ENCODE measurements around the gene SPECC1. TPM values are rescaled to one million over a fixed set of nuclear protein-coding genes. Genes with fewer than 3 reads are reported as not detected.

SPECC1 gene
- total and polyA plus RNA-seq, 2 of the 13 experiments (the other 11 are each of a cell fraction or from before 2014, with no cell fraction given): 2.3 to 6.9 TPM

DNA sequence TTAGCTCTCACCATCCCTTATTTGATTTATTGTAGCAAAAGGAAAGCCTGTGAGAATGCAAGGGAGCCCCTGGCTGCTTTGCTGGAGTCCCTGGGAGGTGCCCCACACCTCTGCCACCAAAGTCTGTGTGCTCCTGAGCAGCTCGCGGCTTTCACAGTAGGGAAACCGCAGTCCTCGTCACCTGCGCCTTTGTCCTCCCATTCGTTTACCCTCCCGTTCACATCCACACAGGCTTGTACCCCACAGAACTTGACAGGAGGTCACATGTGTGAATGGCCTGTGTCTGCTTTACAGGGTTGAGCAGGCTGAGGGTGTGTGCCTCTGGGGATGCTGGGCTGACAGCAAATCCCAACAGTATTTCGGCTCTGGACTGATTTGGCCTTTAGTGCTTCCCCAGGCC lies 305.7 kb downstream of the SPECC1 start:
- FAIRE-seq (no peak), ATAC-seq (no peak), DNase-seq (ENCODE audit: low spot score) (no peak)
- WGBS (ENCODE audit: low lambda C conversion rate): 90% methylated on average over 8 of the region's 8 CpGs
- Histone ChIP-seq H3K27ac (ENCODE audit: extremely low read length, insufficient read depth, low read length) (no peak overlapping the region), H4K20me1 (ENCODE audit: insufficient read depth, low read length) (no peaks in the 10 kb centered on the region), H3K4me3 (replicated peaks in 1 of 3; ENCODE audit: insufficient read depth in 1 of 3, low read depth in 2 of 3, low read length in 3 of 3) (no peak overlapping the region), H3K36me3 (replicated peaks in 1 of 2; ENCODE audit: control insufficient read depth in 1 of 2, insufficient read depth in 2 of 2, low read length in 2 of 2) (no peaks in the 10 kb centered on the region), H2AFZ (ENCODE audit: low read length) (no peak overlapping the region), H3K79me2 (ENCODE audit: insufficient read depth, low read length) (no peaks in the 10 kb centered on the region), H3K9me3 (ENCODE audit: low read length) (no peaks in the 10 kb centered on the region), H3K4me1 (ENCODE audit: insufficient read depth, low read length) (no peaks in the 10 kb centered on the region), H3K27me3 (ENCODE audit: control insufficient read depth in 1 of 2, insufficient read depth in 2 of 2, low read length in 2 of 2) (no peaks in the 10 kb centered on the region), H3K9ac (ENCODE audit: insufficient read depth, low read depth, low read length) (no peak overlapping the region), H3K4me2 (ENCODE audit: low read depth, low read length) (no peak overlapping the region)
- no peak for TF ChIP-seq ZFYVE20 (CRISPR knock-in tag; IDR thresholded peaks at IDR 0.05; ENCODE audit: borderline replicate concordance, low read depth)
- in situ Hi-C loops (cut with HindIII; ENCODE audit: extremely low pct_ligation_motif_present, low pct_unique_long_range_greater_than_20kb) (loop anchor here (10.0 to 25.0 kb wide), 3 partner anchors 90 to 328 kb away; partner anchors contain the start of gene AKAP10), intact Hi-C loops (cut with micrococcal nuclease; ENCODE audit: unreplicated experiment) (no loop called here)
- ChIA-PET CTCF (ENCODE audit: low intra/inter-chr PET ratio, low total read pairs) (no interaction called here), POLR2A (no interaction called here)
- BruUV-seq (replicated peaks): no TSS peak

DNA sequence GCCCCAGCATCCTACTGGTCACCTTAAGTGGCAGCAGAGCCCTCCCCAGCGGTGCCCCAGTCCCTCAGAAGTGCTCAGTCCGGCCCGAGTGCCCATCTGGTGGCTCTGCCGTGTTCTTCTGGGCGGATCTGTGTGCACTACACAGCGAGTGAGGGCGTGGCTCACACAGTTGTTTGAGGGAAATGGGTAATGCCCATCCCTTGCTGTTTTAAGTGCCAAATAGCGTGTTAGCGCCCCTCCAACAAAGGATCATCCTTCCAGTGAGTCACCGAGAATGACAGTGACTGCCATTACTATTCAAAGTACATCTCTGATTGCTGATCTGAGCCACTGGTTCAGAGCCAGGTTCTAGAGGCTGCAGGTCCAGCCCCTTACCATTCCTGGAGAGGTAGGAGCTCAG lies 306.2 kb downstream of the SPECC1 start:
- BruUV-seq (replicated peaks): no TSS peak
- no peaks in the 10 kb centered on the region for H3K79me2 ChIP-seq (ENCODE audit: insufficient read depth, low read length)
- in situ Hi-C loops (cut with HindIII; ENCODE audit: extremely low pct_ligation_motif_present, low pct_unique_long_range_greater_than_20kb): loop anchor here (10.0 to 25.0 kb wide), 3 partner anchors 91 to 328 kb away; partner anchors contain the start of gene AKAP10
- 79% methylated on average over 4 of the region's 10 CpGs for WGBS (ENCODE audit: low lambda C conversion rate)
- ATAC-seq (no peak), FAIRE-seq (no peak), DNase-seq (ENCODE audit: low spot score) (no peak)
- no peaks in the 10 kb centered on the region for H3K9me3 ChIP-seq (ENCODE audit: low read length)
- no peak overlapping the region for H2AFZ ChIP-seq (ENCODE audit: low read length)
- no peak overlapping the region for H3K9ac ChIP-seq (ENCODE audit: insufficient read depth, low read depth, low read length)
- no peak overlapping the region for H3K4me3 ChIP-seq (replicated peaks in 1 of 3; ENCODE audit: insufficient read depth in 1 of 3, low read depth in 2 of 3, low read length in 3 of 3)
- no peaks in the 10 kb centered on the region for H3K27me3 ChIP-seq (ENCODE audit: control insufficient read depth in 1 of 2, insufficient read depth in 2 of 2, low read length in 2 of 2)
- ChIA-PET POLR2A (no interaction called here), CTCF (ENCODE audit: low intra/inter-chr PET ratio, low total read pairs) (no interaction called here)
- no peak overlapping the region for H3K4me2 ChIP-seq (ENCODE audit: low read depth, low read length)
- H3K27ac ChIP-seq (ENCODE audit: extremely low read length, insufficient read depth, low read length): no peak overlapping the region
- no peaks in the 10 kb centered on the region for H4K20me1 ChIP-seq (ENCODE audit: insufficient read depth, low read length)
- intact Hi-C loops (cut with micrococcal nuclease; ENCODE audit: unreplicated experiment): no loop called here
- H3K4me1 ChIP-seq (ENCODE audit: insufficient read depth, low read length): no peaks in the 10 kb centered on the region
- no peak for TF ChIP-seq ZNF562 (CRISPR knock-in tag; IDR thresholded peaks at IDR 0.05; ENCODE audit: borderline replicate concordance)
- TF ChIP-seq SSRP1 (CRISPR knock-in tag; IDR thresholded peaks at IDR 0.05): no peak
- no peak for TF ChIP-seq ZNF33A (CRISPR knock-in tag; IDR thresholded peaks at IDR 0.05; ENCODE audit: borderline replicate concordance)
- no peak for TF ChIP-seq PITX1 (CRISPR knock-in tag; IDR thresholded peaks at IDR 0.05)
- TF ChIP-seq ZNF556 (CRISPR knock-in tag; IDR thresholded peaks at IDR 0.05; ENCODE audit: borderline replicate concordance): no peak
- no peak for TF ChIP-seq ZBTB7A (CRISPR knock-in tag; IDR thresholded peaks at IDR 0.05)
- TF ChIP-seq ARNT (IDR thresholded peaks at IDR 0.05): no peak
- TF ChIP-seq JDP2 (CRISPR knock-in tag; IDR thresholded peaks at IDR 0.05; ENCODE audit: borderline replicate concordance): no peak
- TF ChIP-seq ZMYM3 (CRISPR knock-in tag; IDR thresholded peaks at IDR 0.05): no peak
- TF ChIP-seq ZSCAN9 (CRISPR knock-in tag; IDR thresholded peaks at IDR 0.05; ENCODE audit: borderline replicate concordance): no peak
- TF ChIP-seq HNF4A (CRISPR knock-in tag; IDR thresholded peaks at IDR 0.05): no peak
- no peak for TF ChIP-seq RCOR2 (CRISPR knock-in tag; IDR thresholded peaks at IDR 0.05)
- TF ChIP-seq MXI1 (IDR thresholded peaks at IDR 0.05; ENCODE audit: borderline replicate concordance, low read depth, low read length): no peak
- TF ChIP-seq NFIC (IDR thresholded peaks at IDR 0.05; ENCODE audit: low read length): no peak
- no peak for TF ChIP-seq HMGA1 (CRISPR knock-in tag; conservative IDR thresholded peaks at IDR 0.05)
- TF ChIP-seq HMG20A (CRISPR knock-in tag; IDR thresholded peaks at IDR 0.05; ENCODE audit: borderline replicate concordance): no peak
- TF ChIP-seq ZNF772 (CRISPR knock-in tag; IDR thresholded peaks at IDR 0.05): no peak
- TF ChIP-seq KAT7 (CRISPR knock-in tag; IDR thresholded peaks at IDR 0.05; ENCODE audit: borderline replicate concordance): no peak
- no peak for TF ChIP-seq ZNF12 (CRISPR knock-in tag; IDR thresholded peaks at IDR 0.05)
- TF ChIP-seq, protein P1, sequence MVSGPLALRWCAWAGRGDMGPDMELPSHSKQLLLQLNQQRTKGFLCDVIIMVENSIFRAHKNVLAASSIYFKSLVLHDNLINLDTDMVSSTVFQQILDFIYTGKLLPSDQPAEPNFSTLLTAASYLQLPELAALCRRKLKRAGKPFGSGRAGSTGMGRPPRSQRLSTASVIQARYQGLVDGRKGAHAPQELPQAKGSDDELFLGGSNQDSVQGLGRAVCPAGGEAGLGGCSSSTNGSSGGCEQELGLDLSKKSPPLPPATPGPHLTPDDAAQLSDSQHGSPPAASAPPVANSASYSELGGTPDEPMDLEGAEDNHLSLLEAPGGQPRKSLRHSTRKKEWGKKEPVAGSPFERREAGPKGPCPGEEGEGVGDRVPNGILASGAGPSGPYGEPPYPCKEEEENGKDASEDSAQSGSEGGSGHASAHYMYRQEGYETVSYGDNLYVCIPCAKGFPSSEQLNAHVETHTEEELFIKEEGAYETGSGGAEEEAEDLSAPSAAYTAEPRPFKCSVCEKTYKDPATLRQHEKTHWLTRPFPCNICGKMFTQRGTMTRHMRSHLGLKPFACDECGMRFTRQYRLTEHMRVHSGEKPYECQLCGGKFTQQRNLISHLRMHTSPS (CRISPR knock-in tag; IDR thresholded peaks at IDR 0.05; ENCODE audit: low read depth): no peak
- H3K36me3 ChIP-seq (replicated peaks in 1 of 2; ENCODE audit: control insufficient read depth in 1 of 2, insufficient read depth in 2 of 2, low read length in 2 of 2): no peaks in the 10 kb centered on the region
